GM13977 (cell line): ENCODE measurements around the gene CPED1.

Experiments used
- DNase-seq: peaks from one replicate; pipeline ENCODE4 v3.0.0; 2012; ENCODE audit warnings: low spot score
- in situ Hi-C: fragments of 300-500 bp; cut with MboI; formaldehyde crosslinking; loops from one replicate; pipeline ENCODE4 v1.12.0; 2022; ENCODE audit warnings: low sequenced_read_pairs, low pct_unique_long_range_greater_than_20kb, mixed read lengths, inconsistent platforms; ENCODE audit not compliant: unreplicated experiment
- TF ChIP-seq, protein P1 (sequence below): IDR thresholded peaks from 2 replicates; pipeline ENCODE4 v1.5.1; 2012; ENCODE audit warnings: mild to moderate bottlenecking, control low read depth; ENCODE audit not compliant: insufficient read depth; ENCODE audit errors: extremely low read depth, missing control alignments

Gene CPED1

DNA sequence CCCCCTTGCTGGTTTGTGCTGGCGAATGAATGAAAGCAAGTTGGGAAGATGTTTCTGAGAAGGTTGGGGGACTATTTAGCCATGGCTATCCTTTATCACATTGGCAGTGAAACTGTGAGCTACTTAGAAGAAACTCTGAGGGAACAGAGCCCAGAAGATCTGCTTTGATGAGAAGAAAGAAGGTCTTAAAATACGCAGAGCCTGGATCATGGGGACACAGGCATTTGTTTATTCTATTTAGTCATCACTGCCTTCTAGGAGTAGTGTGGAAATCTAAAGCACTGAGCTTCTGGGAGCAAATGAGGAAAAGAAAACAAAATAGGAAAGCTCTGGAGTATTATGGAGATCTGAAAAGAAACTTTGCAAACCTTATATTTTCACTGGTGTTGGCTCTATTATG lies 28.5 kb downstream of the CPED1 start:
- no peak for DNase-seq
- TF ChIP-seq, protein P1, sequence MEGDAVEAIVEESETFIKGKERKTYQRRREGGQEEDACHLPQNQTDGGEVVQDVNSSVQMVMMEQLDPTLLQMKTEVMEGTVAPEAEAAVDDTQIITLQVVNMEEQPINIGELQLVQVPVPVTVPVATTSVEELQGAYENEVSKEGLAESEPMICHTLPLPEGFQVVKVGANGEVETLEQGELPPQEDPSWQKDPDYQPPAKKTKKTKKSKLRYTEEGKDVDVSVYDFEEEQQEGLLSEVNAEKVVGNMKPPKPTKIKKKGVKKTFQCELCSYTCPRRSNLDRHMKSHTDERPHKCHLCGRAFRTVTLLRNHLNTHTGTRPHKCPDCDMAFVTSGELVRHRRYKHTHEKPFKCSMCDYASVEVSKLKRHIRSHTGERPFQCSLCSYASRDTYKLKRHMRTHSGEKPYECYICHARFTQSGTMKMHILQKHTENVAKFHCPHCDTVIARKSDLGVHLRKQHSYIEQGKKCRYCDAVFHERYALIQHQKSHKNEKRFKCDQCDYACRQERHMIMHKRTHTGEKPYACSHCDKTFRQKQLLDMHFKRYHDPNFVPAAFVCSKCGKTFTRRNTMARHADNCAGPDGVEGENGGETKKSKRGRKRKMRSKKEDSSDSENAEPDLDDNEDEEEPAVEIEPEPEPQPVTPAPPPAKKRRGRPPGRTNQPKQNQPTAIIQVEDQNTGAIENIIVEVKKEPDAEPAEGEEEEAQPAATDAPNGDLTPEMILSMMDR, result no peak

DNA sequence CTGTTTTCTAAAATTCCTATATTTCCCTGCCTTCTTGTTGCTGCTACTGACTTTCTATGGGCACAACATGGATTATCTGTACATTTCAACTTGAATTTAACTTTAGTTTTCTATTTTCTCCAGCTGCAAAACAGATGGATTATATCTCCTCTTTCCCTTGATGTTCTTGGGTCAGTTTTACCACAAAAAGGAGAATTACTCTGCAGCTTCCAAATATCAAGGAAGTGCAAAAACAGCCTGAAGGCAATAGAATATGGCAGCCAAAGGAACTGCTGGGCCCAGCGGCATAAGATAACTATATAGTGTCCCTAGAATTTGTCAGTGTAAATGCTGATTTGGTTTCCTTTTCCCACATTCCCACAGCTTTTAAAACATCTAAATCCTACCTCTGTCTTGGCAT lies 29.1 kb downstream of the CPED1 start:
- TF ChIP-seq, protein P1, result no peak
- in situ Hi-C loops, result no loop called here
- no peak for DNase-seq

More for the DNA sequence above, 28.5 kb downstream of the CPED1 start:
- in situ Hi-C loops, result no loop called here

- no peak for DNase-seq
- TF ChIP-seq, protein P1, result no peak
- in situ Hi-C loops, result no loop called here
These were observed 30.5 kb downstream of the CPED1 start for GRCh38 chr7:121019018-121019417.

- no peak for DNase-seq
- in situ Hi-C loops, result no loop called here
- TF ChIP-seq, protein P1, result no peak
These were observed 31.9 kb downstream of the CPED1 start for GRCh38 chr7:121020249-121020988.

- DNase-seq, result no peak
- TF ChIP-seq, protein P1, result no peak
- in situ Hi-C loops, result no loop called here
These were observed 32.8 kb downstream of the CPED1 start for GRCh38 chr7:121020989-121021969.

DNA sequence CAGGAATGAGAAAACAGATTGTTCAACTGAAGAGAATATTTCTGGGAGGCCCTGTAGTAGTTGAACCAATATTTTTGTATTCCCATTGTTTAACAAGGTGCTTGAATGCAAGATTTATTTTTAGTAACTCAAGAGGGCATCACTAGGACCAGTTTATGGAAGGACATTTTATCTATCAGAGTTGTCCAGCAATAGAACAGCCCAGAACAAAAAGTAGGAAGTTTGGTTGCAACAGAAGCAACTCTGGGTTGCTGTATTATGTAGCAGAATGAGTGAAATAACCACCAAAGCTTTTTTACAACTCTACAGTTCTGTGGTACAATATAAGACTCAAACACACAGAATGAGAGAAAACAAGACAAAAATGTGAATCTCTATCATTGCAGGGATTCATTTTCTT lies 34.7 kb downstream of the CPED1 start:
- in situ Hi-C loops, result no loop called here
- no peak for DNase-seq
- TF ChIP-seq, protein P1, result no peak
